Mesendoderm (in vitro differentiated cells): Measurements from ENCODE around the gene ERGIC1.
A peak's percentile ranks its signal among the peaks of the same experiment; 100 is the strongest.

Source experiments
- DNase-seq: peaks from one replicate; pipeline ENCODE4 v3.0.0; 2013
- H2AK5ac ChIP-seq: 2 replicates; pipeline ENCODE4 v1.6.1; 2013; ENCODE audit warnings: low read length, inconsistent platforms
- H2BK120ac ChIP-seq: 2 replicates; pipeline ENCODE4 v1.6.1; 2013; ENCODE audit warnings: low read depth, mild to moderate bottlenecking, low read length, moderate library complexity, mixed read lengths
- H2BK15ac ChIP-seq: replicated peaks from 2 replicates; pipeline ENCODE4 v1.6.1; 2013; ENCODE audit warnings: low read depth, mild to moderate bottlenecking, moderate library complexity
- H2BK5ac ChIP-seq: 2 replicates; pipeline ENCODE4 v1.6.1; 2013; ENCODE audit warnings: low read length, inconsistent platforms
- H3K18ac ChIP-seq: 2 replicates; pipeline ENCODE4 v1.6.1; 2013; ENCODE audit warnings: mild to moderate bottlenecking, low read length, mixed read lengths
- H3K23ac ChIP-seq: one replicate; pipeline ENCODE4 v1.6.1; 2013; ENCODE audit warnings: low read length
- H3K27ac ChIP-seq: 2 replicates; pipeline ENCODE4 v1.5.1; 2013; ENCODE audit warnings: low read depth, mild to moderate bottlenecking, inconsistent platforms, low read length, moderate library complexity
- H3K27me3 ChIP-seq: 2 replicates; pipeline ENCODE4 v1.6.1; 2013; ENCODE audit warnings: low read length, control low read depth, mild to moderate bottlenecking, inconsistent platforms; ENCODE audit not compliant: insufficient read depth, poor library complexity
- H3K36me3 ChIP-seq: 2 replicates; pipeline ENCODE4 v1.6.1; 2013; ENCODE audit warnings: low read length, inconsistent platforms; ENCODE audit not compliant: control insufficient read depth, insufficient read depth
- H3K4ac ChIP-seq: one replicate; pipeline ENCODE4 v1.6.1; 2013; ENCODE audit warnings: low read depth, mild to moderate bottlenecking, low read length, moderate library complexity
- H3K4me1 ChIP-seq: 2 replicates; pipeline ENCODE4 v1.6.1; 2013; ENCODE audit warnings: low read depth, low read length, inconsistent platforms; ENCODE audit not compliant: control insufficient read depth
- H3K4me2 ChIP-seq: 2 replicates; pipeline ENCODE4 v1.6.1; 2013; ENCODE audit warnings: low read length
- H3K4me3 ChIP-seq: 2 replicates; pipeline ENCODE4 v1.5.1; 2013; ENCODE audit warnings: mild to moderate bottlenecking, low read length
- H3K56ac ChIP-seq: one replicate; pipeline ENCODE4 v1.6.1; 2013; ENCODE audit warnings: low read length
- H3K79me1 ChIP-seq: 2 replicates; pipeline ENCODE4 v1.6.1; 2013; ENCODE audit warnings: low read length, inconsistent platforms
- H3K79me2 ChIP-seq: 2 replicates; pipeline ENCODE4 v1.6.1; 2013; ENCODE audit warnings: mild to moderate bottlenecking, low read length; ENCODE audit not compliant: control insufficient read depth, insufficient read depth
- H3K9ac ChIP-seq: 2 replicates; pipeline ENCODE4 v1.6.1; 2013; ENCODE audit warnings: low read length, inconsistent platforms
- H4K5ac ChIP-seq: one replicate; pipeline ENCODE4 v1.6.1; 2013; ENCODE audit warnings: low read length
- H4K8ac ChIP-seq: one replicate; pipeline ENCODE4 v1.6.1; 2013; ENCODE audit warnings: low read depth, mild to moderate bottlenecking, control low read depth, low read length, moderate library complexity
- WGBS: extraction: QIAGEN DNeasy Blood & Tissue Kit; methylation state at CpG from one replicate; pipeline ENCODE4 v1.1.7; 2013; ENCODE audit warnings: low lambda C conversion rate, missing lambda C conversion rate; ENCODE audit not compliant: insufficient coverage; ENCODE audit errors: extremely low coverage; 5-methylcytosine and 5-hydroxymethylcytosine counted together

ERGIC1 gene

GRCh38 chr5:172839669-172840431, 5.8 kb downstream of the ERGIC1 start:
- no CpG with 5 or more reads among the region's 13 CpGs for WGBS

DNA sequence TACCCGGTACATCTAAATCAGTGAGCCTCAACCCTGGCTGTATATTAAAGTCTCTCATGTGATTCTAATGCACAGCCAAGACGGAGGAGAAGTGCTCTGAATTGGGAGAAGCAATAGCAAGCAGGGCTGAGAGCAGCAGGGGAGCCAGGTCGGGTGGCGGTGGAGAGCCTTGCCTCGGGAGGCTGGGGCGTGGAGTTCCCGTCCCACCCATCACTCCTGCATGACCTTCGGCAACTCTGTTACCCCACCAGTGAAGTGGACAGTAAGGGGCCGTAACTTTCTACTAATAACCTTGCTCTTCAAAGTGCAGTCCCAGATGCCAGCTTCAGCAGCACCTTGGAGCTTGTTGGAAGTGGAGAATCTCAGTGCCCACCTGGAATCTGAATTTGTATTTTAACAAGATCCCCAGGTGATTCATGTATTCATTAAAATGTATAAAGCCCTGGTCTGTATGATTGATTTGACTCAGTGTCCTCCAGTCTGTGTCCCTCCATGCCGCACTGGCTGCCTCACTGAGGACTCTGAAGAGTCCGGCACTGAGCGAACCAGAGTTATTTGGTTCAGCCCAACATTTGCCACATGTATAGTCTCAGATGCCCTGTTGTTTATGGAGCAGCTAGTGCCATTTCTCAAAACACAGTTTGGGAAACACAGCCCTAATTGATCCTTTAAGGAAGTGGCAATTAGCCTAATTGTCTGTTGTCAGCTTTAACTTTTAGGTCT, 6.5 kb downstream of the ERGIC1 start:
- no peak overlapping the region for H3K4ac ChIP-seq
- no peaks in the 10 kb centered on the region for H3K27me3 ChIP-seq
- peaks cover 50% of the 10 kb centered on the region for H3K79me2 ChIP-seq
- peaks cover 42% of the 10 kb centered on the region for H3K79me1 ChIP-seq
- H3K36me3 ChIP-seq: no peaks in the 10 kb centered on the region
- no peak overlapping the region for H3K4me3 ChIP-seq
- DNase-seq: no peak
- H3K4me2 ChIP-seq: no peak overlapping the region
- no peak overlapping the region for H2BK5ac ChIP-seq
- H2BK120ac ChIP-seq: no peak overlapping the region
- no peak overlapping the region for H2AK5ac ChIP-seq
- no peak overlapping the region for H3K18ac ChIP-seq
- no peak overlapping the region for H4K5ac ChIP-seq
- H3K4me1 ChIP-seq: peaks cover 2% of the 10 kb centered on the region
- no peak overlapping the region for H4K8ac ChIP-seq
- H2BK15ac ChIP-seq: no peak overlapping the region
- H3K56ac ChIP-seq: no peak overlapping the region
- no peak overlapping the region for H3K23ac ChIP-seq
- H3K27ac ChIP-seq: no peak overlapping the region
- no CpG with 5 or more reads among the region's 12 CpGs for WGBS
- no peak overlapping the region for H3K9ac ChIP-seq

More at GRCh38 chr5:172839669-172840431, 5.8 kb downstream of the ERGIC1 start:
- H3K79me1 ChIP-seq: peaks cover 43% of the 10 kb centered on the region
- no peak overlapping the region for H3K23ac ChIP-seq
- no peak overlapping the region for H4K5ac ChIP-seq
- H3K27me3 ChIP-seq: no peaks in the 10 kb centered on the region
- H2BK5ac ChIP-seq: no peak overlapping the region
- H2AK5ac ChIP-seq: no peak overlapping the region
- peaks cover 57% of the 10 kb centered on the region for H3K79me2 ChIP-seq
- H2BK120ac ChIP-seq: no peak overlapping the region
- DNase-seq: no peak
- H3K9ac ChIP-seq: no peak overlapping the region
- H3K4me1 ChIP-seq: peaks cover 4% of the 10 kb centered on the region
- H3K56ac ChIP-seq: no peak overlapping the region
- H3K4me3 ChIP-seq: no peak overlapping the region
- H2BK15ac ChIP-seq: no peak overlapping the region
- no peak overlapping the region for H3K4me2 ChIP-seq
- H3K27ac ChIP-seq: no peak overlapping the region
- no peaks in the 10 kb centered on the region for H3K36me3 ChIP-seq
- no peak overlapping the region for H3K18ac ChIP-seq
- H4K8ac ChIP-seq: no peak overlapping the region
- H3K4ac ChIP-seq: no peak overlapping the region

- H2BK15ac ChIP-seq: no peak overlapping the region
- H2BK120ac ChIP-seq: no peak overlapping the region
- no peaks in the 10 kb centered on the region for H3K36me3 ChIP-seq
- H4K8ac ChIP-seq: no peak overlapping the region
- no peaks in the 10 kb centered on the region for H3K27me3 ChIP-seq
- H2AK5ac ChIP-seq: no peak overlapping the region
- no CpG with 5 or more reads among the region's 6 CpGs for WGBS
- H3K4me1 ChIP-seq: no peaks in the 10 kb centered on the region
- H2BK5ac ChIP-seq: no peak overlapping the region
- no peak for DNase-seq
- no peak overlapping the region for H3K23ac ChIP-seq
- peaks cover 43% of the 10 kb centered on the region for H3K79me1 ChIP-seq
- no peak overlapping the region for H3K4me3 ChIP-seq
- H3K27ac ChIP-seq: no peak overlapping the region
- H3K4ac ChIP-seq: no peak overlapping the region
- no peak overlapping the region for H4K5ac ChIP-seq
- H3K9ac ChIP-seq: no peak overlapping the region
- H3K18ac ChIP-seq: no peak overlapping the region
- no peak overlapping the region for H3K4me2 ChIP-seq
- H3K79me2 ChIP-seq: peaks cover 44% of the 10 kb centered on the region
- H3K56ac ChIP-seq: no peak overlapping the region
Measured at GRCh38 chr5:172841256-172841655, 7.2 kb downstream of the ERGIC1 start.

DNA sequence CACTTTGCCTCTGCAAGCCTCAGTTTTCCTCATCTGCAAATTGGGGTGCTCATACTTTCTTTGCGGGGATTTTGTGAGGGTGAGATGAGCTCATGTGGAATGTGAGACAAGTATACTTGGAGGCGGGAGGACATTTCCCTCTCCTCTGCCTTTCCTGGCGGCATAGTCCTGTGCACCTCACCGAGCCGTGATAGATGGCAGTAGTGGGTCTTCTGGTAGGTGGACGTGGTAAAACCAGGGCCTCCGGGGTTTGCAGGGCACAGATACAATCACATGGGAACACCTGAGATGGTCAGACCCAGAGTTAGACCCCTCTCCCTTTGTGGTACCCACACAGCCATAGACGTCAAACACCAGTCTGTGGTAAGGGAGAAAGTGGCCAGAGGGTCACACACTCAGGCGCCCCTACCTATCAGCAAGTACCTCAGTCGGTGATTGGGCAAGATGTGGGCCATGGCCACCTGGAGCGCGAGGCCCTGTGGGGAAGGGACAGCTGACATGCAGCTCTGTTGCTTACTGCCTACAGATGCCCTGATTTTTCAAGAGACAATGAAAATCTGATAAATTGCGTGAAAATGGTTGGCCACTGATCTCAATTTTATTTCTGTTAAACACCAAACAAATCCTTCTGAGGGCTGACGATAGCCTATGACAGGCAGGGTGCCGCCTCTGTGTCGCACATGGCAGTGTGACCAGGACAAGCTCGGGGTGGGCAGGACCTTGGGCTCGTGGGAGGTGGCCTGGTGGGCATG, 9.9 kb downstream of the ERGIC1 start:
- no peak overlapping the region for H4K8ac ChIP-seq
- no peak overlapping the region for H2BK5ac ChIP-seq
- no peak overlapping the region for H3K4ac ChIP-seq

DNA sequence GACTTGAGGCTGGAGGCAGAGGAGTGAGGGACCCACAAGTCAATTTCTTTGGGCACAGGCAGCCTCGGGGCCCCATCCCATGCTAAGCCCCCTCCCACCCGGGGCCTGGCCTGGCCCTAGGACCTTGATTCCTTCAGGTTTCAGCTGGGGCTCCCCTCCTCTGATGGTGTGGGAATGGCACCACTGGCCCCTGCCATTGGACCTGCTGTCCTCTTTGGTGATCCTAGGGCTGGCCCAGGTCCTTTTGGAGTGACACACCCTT, 10.5 kb downstream of the ERGIC1 start:
- Histone ChIP-seq H3K4me2 (no peak overlapping the region), H3K23ac (no peak overlapping the region), H2BK15ac (no peak overlapping the region), H3K4me3 (no peak overlapping the region), H3K36me3 (no peaks in the 10 kb centered on the region), H4K5ac (no peak overlapping the region), H2AK5ac (no peak overlapping the region), H4K8ac (no peak overlapping the region), H3K27ac (no peak overlapping the region), H3K56ac (no peak overlapping the region), H3K4ac (no peak overlapping the region), H3K27me3 (no peaks in the 10 kb centered on the region), H3K18ac (no peak overlapping the region), H2BK120ac (no peak overlapping the region), H2BK5ac (no peak overlapping the region), H3K9ac (no peak overlapping the region), H3K79me2 (peaks cover 38% of the 10 kb centered on the region), H3K4me1 (no peaks in the 10 kb centered on the region), H3K79me1 (peaks cover 49% of the 10 kb centered on the region)
- WGBS: no CpG with 5 or more reads among the region's 2 CpGs
- DNase-seq: no peak

More for the DNA sequence above, 9.9 kb downstream of the ERGIC1 start:
- Histone ChIP-seq H3K23ac (no peak overlapping the region), H3K4me3 (no peak overlapping the region), H3K4me2 (no peak overlapping the region), H2BK15ac (no peak overlapping the region), H3K27me3 (no peaks in the 10 kb centered on the region), H3K56ac (no peak overlapping the region), H3K18ac (no peak overlapping the region), H2AK5ac (no peak overlapping the region), H3K4me1 (no peaks in the 10 kb centered on the region), H3K9ac (no peak overlapping the region), H3K79me2 (peaks cover 38% of the 10 kb centered on the region), H3K36me3 (no peaks in the 10 kb centered on the region), H2BK120ac (no peak overlapping the region), H3K79me1 (peaks cover 46% of the 10 kb centered on the region), H3K27ac (no peak overlapping the region), H4K5ac (no peak overlapping the region)
- peak; percentile 48 for DNase-seq
- no CpG with 5 or more reads among the region's 18 CpGs for WGBS
